NCI-H128 (cell line): ENCODE results near the gene ZNF445.
"Not testable (repeated sequence)": the region's sequence is repeated elsewhere in the genome, so short reads cannot be mapped to it uniquely, and the experiment has no call there.

Source experiments
- DNase-seq: peaks from one replicate; lab custom pipeline; 2025; ENCODE audit not compliant: unreplicated experiment; lab: John Stamatoyannopoulos, UW

Gene ZNF445

DNA sequence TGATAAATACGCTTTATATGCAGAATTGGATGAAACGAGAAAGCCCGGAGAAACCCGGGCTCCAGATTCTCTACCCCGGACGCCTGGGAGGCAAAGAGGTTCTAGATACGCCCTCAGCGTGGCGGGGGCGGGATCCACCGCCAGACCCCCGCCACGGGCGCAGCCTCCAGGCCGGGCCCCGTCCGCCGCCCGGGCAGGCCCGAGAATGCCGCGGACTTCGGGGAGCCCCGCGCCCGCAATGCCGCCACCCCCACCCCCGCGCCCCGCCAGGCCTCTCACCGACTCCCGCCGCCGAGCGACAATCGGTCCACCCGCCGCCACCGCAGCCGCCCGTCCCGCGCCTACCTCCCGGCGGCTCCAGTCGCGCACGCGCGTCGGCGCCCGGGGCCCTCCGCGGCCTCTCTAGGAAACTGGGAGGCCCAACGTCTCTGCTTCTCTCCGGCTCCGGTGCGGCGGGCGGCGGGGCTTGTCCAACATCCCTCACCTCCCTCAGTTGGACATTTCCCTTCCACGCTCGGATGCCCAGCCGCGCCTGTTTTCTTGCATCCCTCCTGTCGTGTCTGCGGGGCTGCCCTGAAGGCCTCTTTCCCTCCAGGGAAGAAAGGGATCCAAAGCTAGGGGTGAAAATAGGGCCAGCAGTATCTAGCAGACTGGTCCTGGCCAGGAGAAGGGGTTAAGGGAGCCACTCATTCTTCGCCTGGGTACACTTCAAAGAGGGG is at the start of gene ZNF445:
Gene ZNF445 (minus strand): TSS at position 359 of the 719 bp plus-strand sequence. CDS start 22,121 bp downstream, outside the sequence.
- DNase-seq: peak; percentile 54

DNA sequence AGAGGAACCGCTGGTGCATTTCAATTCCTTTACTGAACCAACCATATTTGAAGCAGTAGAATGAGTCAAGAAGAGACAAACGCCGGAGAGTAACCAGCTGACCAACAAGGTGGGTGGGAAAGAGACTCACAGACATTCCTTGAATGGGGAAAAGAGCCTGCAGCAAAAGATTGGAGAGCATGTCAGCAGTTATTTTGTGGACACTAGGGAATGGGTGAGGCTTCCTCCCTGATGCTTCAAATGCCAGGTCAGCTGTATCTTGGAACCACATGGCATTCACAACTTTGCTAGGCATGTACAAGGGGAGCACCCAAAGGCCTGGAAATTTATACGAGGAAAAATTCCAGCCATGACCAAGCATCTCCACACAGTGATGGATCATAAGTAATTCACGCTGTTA is 47.6 kb upstream of the ZNF445 start:
- DNase-seq: no peak

DNA sequence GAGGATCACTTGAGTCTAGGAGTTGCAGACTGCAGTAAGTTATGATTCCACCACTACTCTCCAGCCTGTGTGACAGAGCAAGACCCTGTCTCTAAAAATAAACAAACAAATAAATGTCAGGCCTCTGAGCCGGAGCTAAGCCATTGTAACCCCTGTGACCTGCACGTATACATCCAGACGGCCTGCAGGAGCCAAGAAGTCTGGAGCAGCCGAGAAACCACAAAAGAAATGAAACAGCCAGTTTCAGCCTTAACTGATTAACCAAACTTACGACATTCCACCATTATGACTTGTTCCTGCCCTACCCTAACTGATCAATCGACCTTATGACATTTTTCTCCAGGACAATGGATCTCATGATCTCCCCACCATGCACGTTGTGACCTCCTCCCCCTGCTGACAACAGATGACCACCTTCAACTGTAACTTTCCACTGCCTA is 45.0 kb upstream of the ZNF445 start:
- no peak for DNase-seq

- no peak for DNase-seq
These were observed 44.3 kb upstream of the ZNF445 start for GRCh38 chr3:44521721-44522120.

- DNase-seq: no peak
These were observed 41.3 kb upstream of the ZNF445 start for GRCh38 chr3:44518782-44519156.

GRCh38 chr3:44516230-44516629 is 38.8 kb upstream of the ZNF445 start:
- DNase-seq: no peak

GRCh38 chr3:44513513-44513912 is 36.0 kb upstream of the ZNF445 start:
- no peak for DNase-seq

GRCh38 chr3:44511238-44511566 is 33.7 kb upstream of the ZNF445 start:
- no peak for DNase-seq

DNA sequence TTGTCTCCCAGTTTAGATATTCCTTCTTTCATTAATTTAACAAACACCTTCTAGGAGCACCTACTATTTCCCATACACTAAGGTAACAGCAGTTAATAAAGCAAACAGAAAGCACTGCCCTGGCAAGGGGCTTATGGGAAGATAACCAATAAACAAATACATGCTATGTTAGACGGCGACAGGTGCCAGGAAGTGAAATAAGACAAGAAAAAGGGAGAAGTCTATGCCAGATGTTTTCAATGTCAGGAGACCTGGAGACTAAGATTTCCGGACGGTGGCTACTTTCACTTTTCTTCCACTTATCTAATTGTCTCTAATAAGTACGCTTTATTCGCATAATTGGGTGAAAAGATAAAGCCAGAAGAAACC is 32.5 kb upstream of the ZNF445 start:
- DNase-seq: no peak

DNA sequence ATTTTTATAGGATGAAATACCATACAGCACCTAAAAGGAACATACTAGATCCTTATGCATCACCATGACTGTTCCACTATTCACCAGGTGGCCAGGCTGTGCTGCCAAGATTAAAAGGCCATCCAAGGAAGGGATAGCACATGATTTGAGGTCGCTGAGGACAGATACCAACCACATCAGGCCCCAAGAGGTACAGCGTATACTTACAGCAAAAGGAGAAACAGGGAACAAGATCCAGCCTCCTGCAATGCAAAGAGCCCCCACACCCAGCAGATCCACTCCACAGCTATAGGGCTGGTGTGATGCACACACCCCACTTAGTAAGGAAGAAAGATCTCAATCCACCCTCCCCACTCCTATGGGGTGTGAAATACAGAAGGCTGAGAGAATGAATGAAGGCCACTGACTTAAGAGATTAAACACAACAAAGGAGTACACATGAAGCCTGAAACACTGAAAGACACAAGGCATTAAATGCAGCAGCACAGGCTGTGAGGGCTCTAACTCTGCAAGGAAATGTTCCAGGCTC is 32.0 kb upstream of the ZNF445 start:
- DNase-seq: no peak

GRCh38 chr3:44506961-44507360 is 29.5 kb upstream of the ZNF445 start:
- no peak for DNase-seq

DNA sequence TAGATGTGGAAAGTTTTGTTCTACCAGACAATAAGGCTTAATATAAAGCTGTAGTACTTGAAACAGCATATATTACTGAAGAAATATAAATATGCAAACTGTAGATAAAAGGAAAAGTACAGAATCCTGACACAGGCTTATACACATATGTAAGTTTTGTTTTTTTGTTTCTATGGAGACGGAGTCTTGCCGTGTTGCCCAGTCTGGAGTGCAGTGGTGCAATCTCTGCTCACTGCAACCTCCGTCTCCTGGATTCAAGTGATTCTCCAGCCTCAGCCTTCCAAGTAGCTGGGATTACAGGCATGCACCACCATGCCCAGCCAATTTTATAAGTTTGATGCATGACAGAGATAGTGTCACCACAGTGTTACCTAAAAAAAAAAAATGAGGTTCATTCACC is 29.1 kb upstream of the ZNF445 start:
- no peak for DNase-seq

GRCh38 chr3:44504566-44504965 is 27.1 kb upstream of the ZNF445 start:
- DNase-seq: no peak

- not testable (repeated sequence) for DNase-seq
These were observed 25.7 kb upstream of the ZNF445 start for GRCh38 chr3:44503178-44503577.

DNA sequence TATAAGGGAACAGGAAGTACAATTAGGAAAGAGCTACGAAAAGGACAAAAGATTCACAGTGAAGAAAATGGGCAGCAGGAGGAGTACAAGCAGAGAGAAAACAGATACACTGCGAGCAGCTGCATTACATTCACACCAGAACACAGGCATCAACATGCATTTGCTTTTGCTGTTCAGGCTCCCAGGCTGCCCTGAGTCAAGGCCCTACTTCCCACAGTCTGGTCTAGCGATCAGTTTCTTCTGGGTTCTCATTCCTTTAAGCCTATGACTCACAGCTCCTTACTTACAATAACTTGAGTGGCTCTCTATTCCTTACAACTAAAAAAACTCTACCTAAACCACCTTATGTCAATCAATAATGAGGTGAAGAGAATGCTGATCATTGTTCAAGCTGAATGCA is 24.5 kb upstream of the ZNF445 start:
- no peak for DNase-seq

- DNase-seq: not testable (repeated sequence)
These were observed 22.4 kb upstream of the ZNF445 start for GRCh38 chr3:44499899-44500168.

DNA sequence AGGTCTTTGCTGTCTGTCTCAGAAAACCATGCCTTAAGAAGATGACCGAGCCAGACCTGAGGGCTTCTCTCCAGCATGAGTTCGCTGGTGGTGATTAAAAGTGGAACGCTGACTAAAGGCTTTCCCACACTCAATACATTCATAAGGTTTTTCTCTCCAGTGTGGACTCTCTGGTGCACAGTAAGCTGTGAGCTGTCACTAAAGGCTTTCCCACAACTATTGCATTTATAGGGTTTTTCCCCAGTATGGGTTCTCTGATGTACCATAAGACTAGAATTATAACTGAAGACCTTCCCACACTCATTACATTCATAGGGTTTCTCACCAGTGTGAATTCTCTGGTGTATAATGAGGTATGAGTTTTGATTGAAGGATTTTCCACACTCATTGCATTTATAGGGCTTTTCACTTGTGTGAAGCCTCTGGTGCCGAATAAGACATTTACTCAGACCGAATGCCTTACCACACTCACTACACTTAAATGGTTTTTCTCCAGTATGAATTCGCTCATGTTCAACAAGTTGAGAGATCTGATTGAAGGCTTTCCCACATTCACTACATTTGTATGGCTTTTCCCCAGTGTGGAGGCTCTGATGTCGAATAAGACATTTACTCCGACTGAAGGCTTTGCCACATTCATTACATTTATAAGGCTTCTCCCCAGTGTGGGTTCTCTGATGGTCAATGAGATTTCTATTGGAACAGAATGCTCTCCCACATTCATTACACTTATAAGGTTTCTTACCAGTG is 21.9 kb upstream of the ZNF445 start:
- no peak for DNase-seq

GRCh38 chr3:44495636-44496415 is 18.4 kb upstream of the ZNF445 start:
- no peak for DNase-seq

GRCh38 chr3:44492496-44492895 is 15.0 kb upstream of the ZNF445 start:
- no peak for DNase-seq

DNA sequence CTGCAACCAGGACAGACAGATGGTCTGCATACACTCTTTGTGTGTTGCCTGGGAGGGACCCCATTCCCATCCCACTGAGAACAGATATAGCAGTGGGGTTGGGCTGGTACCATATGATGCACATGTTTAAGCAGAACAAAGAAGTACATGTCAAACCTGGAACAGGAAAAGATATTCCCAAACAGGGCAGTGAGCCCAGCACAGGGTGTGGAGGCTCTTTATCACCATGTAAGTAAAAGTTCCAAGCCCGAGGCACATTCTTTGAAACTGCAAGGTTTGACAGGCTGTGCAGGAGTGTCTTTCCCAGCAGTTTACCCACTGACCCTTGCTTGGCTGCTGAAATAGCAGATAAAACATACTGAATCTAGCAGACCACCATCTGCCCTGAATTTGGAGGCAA is 5.3 kb upstream of the ZNF445 start:
- DNase-seq: no peak

DNA sequence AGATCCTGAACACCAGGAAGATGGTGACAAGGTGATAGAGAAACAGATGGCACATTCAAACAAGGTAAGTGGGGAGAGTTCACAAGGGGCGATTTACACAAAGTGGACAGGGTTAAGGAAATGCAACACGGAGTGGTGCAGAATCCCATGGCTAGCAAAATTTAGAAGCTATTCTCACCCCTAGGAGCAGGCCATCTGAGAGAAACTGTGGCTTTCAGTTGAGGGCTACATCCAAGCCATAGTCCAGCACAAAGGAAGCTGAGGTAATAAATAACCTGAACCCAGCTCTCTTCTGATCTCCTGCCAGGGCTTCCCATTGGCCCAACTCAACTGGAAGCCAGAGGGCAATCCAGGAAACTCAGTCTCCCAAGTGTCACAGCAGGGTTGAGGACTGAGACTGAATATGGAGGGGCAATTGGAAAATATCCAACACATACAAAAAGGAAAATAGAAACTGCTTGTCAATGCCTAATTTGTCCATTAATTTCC is 1.2 kb upstream of the ZNF445 start:
- no peak for DNase-seq

- no peak for DNase-seq
These were observed 592 bp upstream of the ZNF445 start for GRCh38 chr3:44478055-44478468.
